Measurements from ENCODE around the gene PTPRG. TPM values are rescaled to one million over a fixed set of nuclear protein-coding genes. Genes with fewer than 3 reads are reported as not detected.

Gene PTPRG
- total RNA-seq, 4 donors from 2014 or later, result 8.4 to 37.3 (median 14.9) TPM

GRCh38 chr3:61938878-61939549, 377.6 kb downstream of the PTPRG start:
- intact Hi-C loops (cut with DNase I; ENCODE audit: low total_unique reads), result no loop called here
- H3K4me3 ChIP-seq (ENCODE audit: low read depth, poor library complexity, severe bottlenecking), result no peak overlapping the region

GRCh38 chr3:61940236-61940635, 378.9 kb downstream of the PTPRG start:
- no peak for TF ChIP-seq POLR2A (IDR thresholded peaks at IDR 0.05)
- TF ChIP-seq CTCF (IDR thresholded peaks at IDR 0.05), result no peak

More at GRCh38 chr3:61938878-61939549, 377.6 kb downstream of the PTPRG start:
- WGBS, 2 donors, result 71 to 74% methylated on average over 9 of the region's 9 CpGs
- no peak for TF ChIP-seq CTCF (IDR thresholded peaks at IDR 0.05)
- no peak for TF ChIP-seq POLR2A (IDR thresholded peaks at IDR 0.05)
- no peak for DNase-seq (ENCODE audit: low spot score in 2 of 2)

GRCh38 chr3:61943975-61944374, 382.6 kb downstream of the PTPRG start:
- DNase-seq (ENCODE audit: low spot score in 2 of 2), result no peak
- H3K4me3 ChIP-seq (ENCODE audit: low read depth, poor library complexity, severe bottlenecking), result no peak overlapping the region
- intact Hi-C loops (cut with DNase I; ENCODE audit: low total_unique reads), result no loop called here
- WGBS, 2 donors, result 91 to 95% methylated on average over 4 of the region's 4 CpGs
- no peak for TF ChIP-seq POLR2A (IDR thresholded peaks at IDR 0.05)
- no peak for TF ChIP-seq CTCF (IDR thresholded peaks at IDR 0.05)

More at GRCh38 chr3:61940236-61940635, 378.9 kb downstream of the PTPRG start:
- 91 to 96% methylated on average over 2 of the region's 2 CpGs for WGBS, 2 donors
- intact Hi-C loops (cut with DNase I; ENCODE audit: low total_unique reads), result no loop called here
- DNase-seq (ENCODE audit: low spot score in 2 of 2), result no peak
- no peak overlapping the region for H3K4me3 ChIP-seq (ENCODE audit: low read depth, poor library complexity, severe bottlenecking)

GRCh38 chr3:61944726-61945125, 383.4 kb downstream of the PTPRG start:
- H3K4me3 ChIP-seq (ENCODE audit: low read depth, poor library complexity, severe bottlenecking), result no peak overlapping the region
- no peak for DNase-seq (ENCODE audit: low spot score in 2 of 2)
- 84 to 90% methylated on average over 6 of the region's 6 CpGs for WGBS, 2 donors
- TF ChIP-seq POLR2A (IDR thresholded peaks at IDR 0.05) (no peak), CTCF (IDR thresholded peaks at IDR 0.05) (no peak)
- intact Hi-C loops (cut with DNase I; ENCODE audit: low total_unique reads), result no loop called here

GRCh38 chr3:61945657-61946056, 384.3 kb downstream of the PTPRG start:
- H3K4me3 ChIP-seq (ENCODE audit: low read depth, poor library complexity, severe bottlenecking), result no peak overlapping the region
- no peak for TF ChIP-seq POLR2A (IDR thresholded peaks at IDR 0.05)
- no peak for TF ChIP-seq CTCF (IDR thresholded peaks at IDR 0.05)
- WGBS, 2 donors, result 42 to 67% methylated on average over 3 of the region's 3 CpGs
- DNase-seq (ENCODE audit: low spot score in 2 of 2), result no peak
- intact Hi-C loops (cut with DNase I; ENCODE audit: low total_unique reads), result no loop called here
